ENCODE results near the gene CENPVL2.
"Not testable (repeated sequence)": the region's sequence is repeated elsewhere in the genome, so short reads cannot be mapped to it uniquely, and the experiment has no call there.

CENPVL2 gene

DNA sequence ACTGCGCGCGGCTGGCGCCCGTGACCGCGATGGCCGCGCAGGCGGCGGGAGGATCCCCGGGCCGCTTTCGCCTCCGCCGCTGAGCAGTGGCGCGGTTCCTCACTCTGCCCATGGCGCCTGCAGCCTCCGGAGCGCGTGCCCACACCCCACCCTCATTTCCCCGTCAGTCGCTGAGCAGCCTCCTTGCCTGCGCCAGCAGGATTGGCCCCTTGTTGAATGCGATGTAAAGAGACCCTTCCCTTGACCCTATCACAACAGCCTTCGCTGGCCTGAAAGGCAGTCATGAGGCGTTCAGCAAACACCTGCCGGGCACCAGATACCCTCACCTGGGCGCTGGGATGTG, at the start of gene CENPVL2:
Gene CENPVL2 (minus strand): TSS at position 112 of the 343 bp plus-strand sequence. CDS start 0 bp downstream, at position 112.
- H3K9me3 ChIP-seq (ENCODE audit: control insufficient read depth, low read length); H2AFZ ChIP-seq; H3K27ac ChIP-seq; H3K4me2 ChIP-seq (ENCODE audit: low read length); H3K79me2 ChIP-seq; H3K4me3 ChIP-seq (ENCODE audit: low read depth, low read length); H3K9ac ChIP-seq; H3K27me3 ChIP-seq (ENCODE audit: control insufficient read depth, insufficient read depth, low read length); H3K4me1 ChIP-seq; H3K36me3 ChIP-seq (ENCODE audit: control insufficient read depth, insufficient read depth, low read length): not testable (repeated sequence)

DNA sequence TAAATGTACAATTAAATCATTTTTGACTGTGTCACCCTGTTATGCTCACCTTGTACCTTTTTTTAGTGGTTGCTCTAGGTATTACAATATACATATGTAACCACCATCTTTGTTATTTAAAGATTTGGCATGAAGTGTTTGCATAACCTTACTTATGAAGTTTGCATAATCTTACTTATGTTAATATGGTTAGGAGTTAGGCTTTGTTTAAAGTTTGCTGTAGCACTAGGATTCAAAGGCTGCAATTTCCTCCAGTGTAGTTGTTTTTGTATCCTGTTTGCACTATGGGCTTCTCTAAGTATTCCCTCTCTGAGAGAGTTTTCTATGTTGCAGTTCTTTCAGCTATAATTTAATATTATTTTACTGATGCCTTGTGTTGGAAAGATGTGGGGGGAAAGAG, 45.6 kb upstream of the CENPVL2 start:
- H3K36me3 ChIP-seq (ENCODE audit: control insufficient read depth, insufficient read depth, low read length): no peaks in the 10 kb centered on the region
- no peak for TF ChIP-seq CTCF (IDR thresholded peaks at IDR 0.05)
- no peaks in the 10 kb centered on the region for H3K4me1 ChIP-seq
- H3K4me3 ChIP-seq (ENCODE audit: low read depth, low read length): no peak overlapping the region
- H3K27me3 ChIP-seq (ENCODE audit: control insufficient read depth, insufficient read depth, low read length): no peaks in the 10 kb centered on the region
- H3K27ac ChIP-seq: no peak overlapping the region
- no peaks in the 10 kb centered on the region for H3K79me2 ChIP-seq
- H3K9me3 ChIP-seq (ENCODE audit: control insufficient read depth, low read length): no peaks in the 10 kb centered on the region
- H3K4me2 ChIP-seq (ENCODE audit: low read length): no peak overlapping the region
- no peak overlapping the region for H2AFZ ChIP-seq
- no peak overlapping the region for H3K9ac ChIP-seq

- not testable (repeated sequence) for H2AFZ ChIP-seq; H3K27me3 ChIP-seq (ENCODE audit: control insufficient read depth, insufficient read depth, low read length); H3K79me2 ChIP-seq; H3K4me1 ChIP-seq; H3K36me3 ChIP-seq (ENCODE audit: control insufficient read depth, insufficient read depth, low read length); H3K4me2 ChIP-seq (ENCODE audit: low read length); H3K9me3 ChIP-seq (ENCODE audit: control insufficient read depth, low read length); H3K27ac ChIP-seq; H3K4me3 ChIP-seq (ENCODE audit: low read depth, low read length); H3K9ac ChIP-seq
Observed at GRCh38 chrX:51712943-51713647, 30.5 kb upstream of the CENPVL2 start.

GRCh38 chrX:51710277-51711164, 27.9 kb upstream of the CENPVL2 start, which contains the start of gene CENPVL1:
Gene CENPVL1 (plus strand): TSS chrX:51710512. CDS start chrX:51710512, 0 bp downstream.
- not testable (repeated sequence) for H3K4me3 ChIP-seq (ENCODE audit: low read depth, low read length); H3K4me2 ChIP-seq (ENCODE audit: low read length); H3K9ac ChIP-seq; H3K79me2 ChIP-seq; H3K36me3 ChIP-seq (ENCODE audit: control insufficient read depth, insufficient read depth, low read length); H2AFZ ChIP-seq; H3K27ac ChIP-seq; H3K4me1 ChIP-seq; H3K9me3 ChIP-seq (ENCODE audit: control insufficient read depth, low read length); H3K27me3 ChIP-seq (ENCODE audit: control insufficient read depth, insufficient read depth, low read length)

DNA sequence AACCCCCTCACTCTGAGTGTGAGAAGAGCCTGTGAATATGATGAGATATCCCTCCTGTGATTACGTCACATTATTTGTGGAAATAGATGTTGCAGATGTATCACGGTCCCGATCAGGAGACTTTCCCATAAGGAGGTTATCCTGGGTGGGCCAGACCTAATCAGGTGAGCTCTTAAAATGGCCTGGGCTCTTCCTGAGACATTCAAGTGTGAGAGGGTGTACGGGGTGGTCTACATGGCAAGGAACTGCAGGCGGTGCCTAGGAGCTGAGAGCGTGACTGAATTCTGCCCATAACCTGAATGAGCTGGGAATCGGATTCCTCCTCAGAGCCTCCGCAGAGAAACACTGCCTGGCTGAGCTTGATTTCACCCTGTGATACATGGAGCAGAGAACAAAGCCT, 14.8 kb upstream of the CENPVL2 start:
- Histone ChIP-seq H2AFZ (no peak overlapping the region), H3K4me2 (ENCODE audit: low read length) (no peak overlapping the region), H3K4me1 (no peaks in the 10 kb centered on the region), H3K79me2 (no peaks in the 10 kb centered on the region), H3K9ac (no peak overlapping the region), H3K9me3 (ENCODE audit: control insufficient read depth, low read length) (no peaks in the 10 kb centered on the region), H3K36me3 (ENCODE audit: control insufficient read depth, insufficient read depth, low read length) (no peaks in the 10 kb centered on the region), H3K4me3 (ENCODE audit: low read depth, low read length) (no peak overlapping the region), H3K27me3 (ENCODE audit: control insufficient read depth, insufficient read depth, low read length) (no peaks in the 10 kb centered on the region), H3K27ac (no peak overlapping the region)
- TF ChIP-seq CTCF (IDR thresholded peaks at IDR 0.05): no peak

DNA sequence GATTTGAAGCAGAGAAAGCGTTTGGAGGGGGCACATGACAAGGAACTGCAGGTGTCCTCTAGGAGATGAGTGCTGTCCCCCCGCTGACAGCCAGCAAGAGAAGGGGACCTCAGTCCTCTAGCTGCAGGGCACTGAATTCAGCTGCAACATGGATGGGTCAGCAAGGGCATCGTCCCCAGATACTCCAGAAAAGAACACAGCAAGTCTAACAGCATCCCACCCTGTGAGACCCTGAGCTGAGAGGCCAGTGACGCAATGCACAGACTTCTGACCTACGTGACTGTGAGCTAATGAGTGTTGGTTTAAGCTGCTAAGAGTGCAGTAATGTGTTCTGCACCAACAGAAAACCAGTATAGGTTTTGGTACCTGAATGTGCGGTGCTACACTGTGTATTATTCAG, 11.6 kb upstream of the CENPVL2 start:
- Histone ChIP-seq H3K9ac (no peak overlapping the region), H3K9me3 (ENCODE audit: control insufficient read depth, low read length) (no peaks in the 10 kb centered on the region), H3K4me3 (ENCODE audit: low read depth, low read length) (no peak overlapping the region), H3K4me2 (ENCODE audit: low read length) (no peak overlapping the region), H3K79me2 (no peaks in the 10 kb centered on the region), H3K27ac (no peak overlapping the region), H3K4me1 (no peaks in the 10 kb centered on the region), H2AFZ (no peak overlapping the region), H3K36me3 (ENCODE audit: control insufficient read depth, insufficient read depth, low read length) (no peaks in the 10 kb centered on the region), H3K27me3 (ENCODE audit: control insufficient read depth, insufficient read depth, low read length) (no peaks in the 10 kb centered on the region)
- TF ChIP-seq CTCF (IDR thresholded peaks at IDR 0.05): no peak

GRCh38 chrX:51681808-51682719, 567 bp downstream of the CENPVL2 start:
- not testable (repeated sequence) for H2AFZ ChIP-seq; H3K9ac ChIP-seq; H3K4me3 ChIP-seq (ENCODE audit: low read depth, low read length); H3K27me3 ChIP-seq (ENCODE audit: control insufficient read depth, insufficient read depth, low read length); H3K4me2 ChIP-seq (ENCODE audit: low read length); H3K4me1 ChIP-seq; H3K9me3 ChIP-seq (ENCODE audit: control insufficient read depth, low read length); H3K79me2 ChIP-seq; H3K27ac ChIP-seq; H3K36me3 ChIP-seq (ENCODE audit: control insufficient read depth, insufficient read depth, low read length)

All from parathyroid adenoma (tissue), 2 donors.